ENCODE measurements around the gene MGAT4C. TPM values are rescaled to one million over a fixed set of nuclear protein-coding genes. Genes with fewer than 3 reads are reported as not detected.

MGAT4C gene
- total RNA-seq, 2 donors from 2014 or later = 0.14 to 0.28 TPM

- Histone ChIP-seq H3K27me3 (replicated peaks; ENCODE audit: insufficient read depth) (no peaks in the 10 kb centered on the region), H3K27ac (no peak overlapping the region), H3K9me3 (no peaks in the 10 kb centered on the region), H3K4me3 (no peak overlapping the region), H3K4me1 (ENCODE audit: control insufficient read depth in 1 of 2, low read depth in 2 of 2) (no peaks in the 10 kb centered on the region), H3K36me3 (no peaks in the 10 kb centered on the region)
- TF ChIP-seq CTCF (IDR thresholded peaks at IDR 0.05) = no peak
- DNase-seq (ENCODE audit: low spot score) = no peak
- ATAC-seq (ENCODE audit: insufficient number of reproducible peaks, low FRiP score, low read depth) = no peak
These were observed 111.0 kb downstream of the MGAT4C start for GRCh38 chr12:86145156-86145555.

DNA sequence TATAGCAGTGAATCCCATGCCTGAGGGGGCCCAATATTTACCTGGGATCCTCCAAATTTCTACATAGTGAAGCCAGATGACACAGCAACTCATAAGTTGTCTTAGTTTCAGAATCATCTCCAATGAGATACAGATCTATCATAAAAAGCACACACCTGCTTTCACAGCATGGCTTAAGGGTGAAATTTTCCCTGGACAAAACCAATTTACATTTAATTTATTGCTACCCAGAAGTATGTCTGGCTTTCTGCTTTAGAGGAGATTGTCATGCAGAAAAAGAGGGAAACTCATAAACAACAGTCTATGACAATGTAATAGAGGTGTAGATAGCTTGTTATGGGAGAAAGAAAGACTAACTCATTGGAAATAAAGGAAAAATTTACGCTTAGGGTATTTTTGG, 113.0 kb downstream of the MGAT4C start:
- ATAC-seq (ENCODE audit: insufficient number of reproducible peaks, low FRiP score, low read depth) (no peak), DNase-seq (ENCODE audit: low spot score) (no peak)
- no peak overlapping the region for H3K4me3 ChIP-seq
- no peak for TF ChIP-seq CTCF (IDR thresholded peaks at IDR 0.05)
- H3K27me3 ChIP-seq (replicated peaks; ENCODE audit: insufficient read depth) = no peaks in the 10 kb centered on the region
- H3K4me1 ChIP-seq (ENCODE audit: control insufficient read depth in 1 of 2, low read depth in 2 of 2) = no peaks in the 10 kb centered on the region
- H3K36me3 ChIP-seq = no peaks in the 10 kb centered on the region
- H3K27ac ChIP-seq = no peak overlapping the region
- no peaks in the 10 kb centered on the region for H3K9me3 ChIP-seq

DNA sequence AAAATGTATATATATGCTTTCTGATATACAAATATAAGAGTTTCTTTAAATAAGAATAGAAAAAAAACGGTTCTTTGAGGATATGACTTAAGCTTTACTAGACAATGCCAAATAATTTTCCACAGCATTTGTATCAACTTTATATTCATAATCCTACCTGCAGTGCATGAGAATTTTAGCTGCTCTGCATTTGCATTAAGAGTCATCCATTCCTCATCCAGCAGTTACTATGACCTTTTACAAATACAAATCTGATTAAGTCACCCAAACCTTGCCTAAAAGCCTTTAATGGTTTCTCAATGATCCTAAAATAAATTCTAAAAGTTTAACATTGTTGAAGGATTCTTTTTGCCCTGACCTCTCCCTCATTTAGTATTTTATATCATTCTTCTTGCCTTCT, 116.5 kb downstream of the MGAT4C start:
- Histone ChIP-seq H3K27me3 (replicated peaks; ENCODE audit: insufficient read depth) (no peaks in the 10 kb centered on the region), H3K9me3 (no peaks in the 10 kb centered on the region), H3K4me3 (no peak overlapping the region), H3K27ac (no peak overlapping the region), H3K4me1 (ENCODE audit: control insufficient read depth in 1 of 2, low read depth in 2 of 2) (no peaks in the 10 kb centered on the region), H3K36me3 (no peaks in the 10 kb centered on the region)
- ATAC-seq (ENCODE audit: insufficient number of reproducible peaks, low FRiP score, low read depth) (no peak), DNase-seq (ENCODE audit: low spot score) (no peak)
- TF ChIP-seq CTCF (IDR thresholded peaks at IDR 0.05) = no peak

- TF ChIP-seq CTCF (IDR thresholded peaks at IDR 0.05) = no peak
- no peak overlapping the region for H3K4me3 ChIP-seq
- no peaks in the 10 kb centered on the region for H3K4me1 ChIP-seq (ENCODE audit: control insufficient read depth in 1 of 2, low read depth in 2 of 2)
- no peaks in the 10 kb centered on the region for H3K9me3 ChIP-seq
- H3K36me3 ChIP-seq = no peaks in the 10 kb centered on the region
- no peak overlapping the region for H3K27ac ChIP-seq
- no peaks in the 10 kb centered on the region for H3K27me3 ChIP-seq (replicated peaks; ENCODE audit: insufficient read depth)
- DNase-seq (ENCODE audit: low spot score) (no peak), ATAC-seq (ENCODE audit: insufficient number of reproducible peaks, low FRiP score, low read depth) (no peak)
These were observed 117.4 kb downstream of the MGAT4C start for GRCh38 chr12:86138770-86139169.

GRCh38 chr12:86137936-86138335, 118.3 kb downstream of the MGAT4C start:
- Histone ChIP-seq H3K4me1 (ENCODE audit: control insufficient read depth in 1 of 2, low read depth in 2 of 2) (no peaks in the 10 kb centered on the region), H3K4me3 (no peak overlapping the region), H3K27ac (no peak overlapping the region), H3K27me3 (replicated peaks; ENCODE audit: insufficient read depth) (no peaks in the 10 kb centered on the region), H3K9me3 (no peaks in the 10 kb centered on the region), H3K36me3 (no peaks in the 10 kb centered on the region)
- ATAC-seq (ENCODE audit: insufficient number of reproducible peaks, low FRiP score, low read depth) = no peak
- no peak for TF ChIP-seq CTCF (IDR thresholded peaks at IDR 0.05)
- DNase-seq (ENCODE audit: low spot score) = no peak
